ENCODE measurements around the gene PPHLN1. TPM values are rescaled to one million over a fixed set of nuclear protein-coding genes. Genes with fewer than 3 reads are reported as not detected.

Gene PPHLN1
- total RNA-seq, 1 donor, result 75.1 TPM

GRCh38 chr12:42356344-42356743 lies 30.4 kb downstream of the PPHLN1 start:
- no peak overlapping the region for H3K4me3 ChIP-seq (ENCODE audit: low read depth, low read length)
- DNase-seq (ENCODE audit: low read depth), result no peak
- TF ChIP-seq CTCF (IDR thresholded peaks at IDR 0.05; ENCODE audit: insufficient read depth, low read depth, low read length), result no peak

GRCh38 chr12:42360747-42361403 lies 34.9 kb downstream of the PPHLN1 start:
- no peak for DNase-seq (ENCODE audit: low read depth)
- H3K4me3 ChIP-seq (ENCODE audit: low read depth, low read length), result no peak overlapping the region
- TF ChIP-seq CTCF (IDR thresholded peaks at IDR 0.05; ENCODE audit: insufficient read depth, low read depth, low read length), result no peak

GRCh38 chr12:42361909-42362646 lies 36.1 kb downstream of the PPHLN1 start:
- TF ChIP-seq CTCF (IDR thresholded peaks at IDR 0.05; ENCODE audit: insufficient read depth, low read depth, low read length), result no peak
- H3K4me3 ChIP-seq (ENCODE audit: low read depth, low read length), result no peak overlapping the region
- no peak for DNase-seq (ENCODE audit: low read depth)

GRCh38 chr12:42362647-42363260 lies 36.8 kb downstream of the PPHLN1 start:
- TF ChIP-seq CTCF (IDR thresholded peaks at IDR 0.05; ENCODE audit: insufficient read depth, low read depth, low read length), result no peak
- DNase-seq (ENCODE audit: low read depth), result no peak
- H3K4me3 ChIP-seq (ENCODE audit: low read depth, low read length), result no peak overlapping the region

- no peak for TF ChIP-seq CTCF (IDR thresholded peaks at IDR 0.05; ENCODE audit: insufficient read depth, low read depth, low read length)
- H3K4me3 ChIP-seq (ENCODE audit: low read depth, low read length), result no peak overlapping the region
- DNase-seq (ENCODE audit: low read depth), result no peak
These were observed 38.7 kb downstream of the PPHLN1 start for GRCh38 chr12:42364692-42365091.

GRCh38 chr12:42365486-42365885 lies 39.5 kb downstream of the PPHLN1 start:
- no peak overlapping the region for H3K4me3 ChIP-seq (ENCODE audit: low read depth, low read length)
- no peak for TF ChIP-seq CTCF (IDR thresholded peaks at IDR 0.05; ENCODE audit: insufficient read depth, low read depth, low read length)
- DNase-seq (ENCODE audit: low read depth), result no peak

Data from fibroblast of villous mesenchyme (primary cell).